ENCODE data around the gene PIWIL4. TPM values are rescaled to one million over a fixed set of nuclear protein-coding genes. Genes with fewer than 3 reads are reported as not detected.

PIWIL4 gene
- total and polyA plus RNA-seq, 11 donors: 0.33 to 2.4 (median 1.1) TPM

DNA sequence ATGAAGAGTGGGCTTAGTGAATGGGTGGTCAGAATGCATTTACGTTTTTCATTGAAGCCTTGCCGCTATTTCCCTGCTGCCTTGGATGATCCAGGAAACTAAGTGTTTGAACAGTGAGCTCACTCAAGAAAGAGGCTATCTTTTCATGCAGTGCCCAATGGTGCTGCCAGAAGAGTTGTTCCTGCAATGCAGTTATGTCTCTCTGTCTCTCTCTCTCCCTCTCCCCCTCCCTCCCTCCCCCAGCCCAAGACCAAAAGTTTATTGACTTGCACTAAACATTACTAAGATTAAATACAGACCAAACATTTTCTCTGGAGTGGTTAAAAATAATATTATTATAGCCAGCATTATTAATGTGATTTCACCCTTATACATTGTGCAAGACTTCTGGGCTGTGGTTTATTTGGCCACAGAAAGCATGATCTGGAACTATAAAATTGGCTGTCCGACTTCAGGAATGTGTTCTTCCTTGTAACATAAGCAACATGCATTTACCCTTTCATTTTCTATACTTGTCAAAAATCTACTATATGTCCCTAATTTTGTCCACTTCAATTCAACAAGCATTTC is 30.1 kb upstream of the PIWIL4 start:
- Histone ChIP-seq H3K4me1 (peaks cover 0 to 27% (median 0%) of the 10 kb centered on the region in 12 donors), H3K36me3 (no peaks in the 10 kb centered on the region), H3K4me3 (no peak overlapping the region), H3K9me3 (no peaks in the 10 kb centered on the region), H3K27ac (no peak overlapping the region), H3K27me3 (no peaks in the 10 kb centered on the region)
- intact Hi-C loops (cut with DNase I): no loop called here
- ATAC-seq (no peak), DNase-seq (no peak)
- no peak for TF ChIP-seq POLR2A (IDR thresholded peaks at IDR 0.05)
- TF ChIP-seq, protein P1, sequence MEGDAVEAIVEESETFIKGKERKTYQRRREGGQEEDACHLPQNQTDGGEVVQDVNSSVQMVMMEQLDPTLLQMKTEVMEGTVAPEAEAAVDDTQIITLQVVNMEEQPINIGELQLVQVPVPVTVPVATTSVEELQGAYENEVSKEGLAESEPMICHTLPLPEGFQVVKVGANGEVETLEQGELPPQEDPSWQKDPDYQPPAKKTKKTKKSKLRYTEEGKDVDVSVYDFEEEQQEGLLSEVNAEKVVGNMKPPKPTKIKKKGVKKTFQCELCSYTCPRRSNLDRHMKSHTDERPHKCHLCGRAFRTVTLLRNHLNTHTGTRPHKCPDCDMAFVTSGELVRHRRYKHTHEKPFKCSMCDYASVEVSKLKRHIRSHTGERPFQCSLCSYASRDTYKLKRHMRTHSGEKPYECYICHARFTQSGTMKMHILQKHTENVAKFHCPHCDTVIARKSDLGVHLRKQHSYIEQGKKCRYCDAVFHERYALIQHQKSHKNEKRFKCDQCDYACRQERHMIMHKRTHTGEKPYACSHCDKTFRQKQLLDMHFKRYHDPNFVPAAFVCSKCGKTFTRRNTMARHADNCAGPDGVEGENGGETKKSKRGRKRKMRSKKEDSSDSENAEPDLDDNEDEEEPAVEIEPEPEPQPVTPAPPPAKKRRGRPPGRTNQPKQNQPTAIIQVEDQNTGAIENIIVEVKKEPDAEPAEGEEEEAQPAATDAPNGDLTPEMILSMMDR (IDR thresholded peaks at IDR 0.05): no peak
- 65 to 72% (median 70%) methylated on average over 3 of the region's 3 CpGs for WGBS, 4 donors

- no peaks in the 10 kb centered on the region for H3K9me3 ChIP-seq
- intact Hi-C loops (cut with DNase I): no loop called here
- H3K4me3 ChIP-seq: no peak overlapping the region
- H3K36me3 ChIP-seq: no peaks in the 10 kb centered on the region
- H3K27me3 ChIP-seq: no peaks in the 10 kb centered on the region
- TF ChIP-seq, protein P1 (IDR thresholded peaks at IDR 0.05): no peak
- TF ChIP-seq POLR2A (IDR thresholded peaks at IDR 0.05): no peak
- peaks cover 0 to 27% (median 6%) of the 10 kb centered on the region in 12 donors for H3K4me1 ChIP-seq
- 63 to 82% (median 71%) methylated on average over 1 of the region's 1 CpG for WGBS, 4 donors
- no peak for ATAC-seq
- no peak overlapping the region for H3K27ac ChIP-seq
- no peak for DNase-seq
Observed at GRCh38 chr11:94539420-94539819, 27.7 kb upstream of the PIWIL4 start.

- DNase-seq (peak; percentile 86 to 94 (median 90)), ATAC-seq (peak; percentile 82 to 95 (median 94))
- WGBS, 4 donors: 1 to 2% (median 1%) methylated on average over 48 to 109 of the region's 109 CpGs
- TF ChIP-seq, protein P1 (IDR thresholded peaks at IDR 0.05): peak in 2 of 12 donors; percentile 10 to 16
- TF ChIP-seq POLR2A (IDR thresholded peaks at IDR 0.05): peak in 1 of 2 donors; percentile 43
- Histone ChIP-seq H3K27ac (peak within 1 kb of the TSS; percentile 90 to 99 (median 96)), H3K9me3 (no peaks in the 10 kb centered on the region), H3K4me3 (peak within 1 kb of the TSS; percentile 41 to 92 (median 77)), H3K36me3 (peaks cover 0 to 5% (median 0%) of the 10 kb centered on the region in 9 donors), H3K4me1 (peaks cover 0 to 56% (median 28%) of the 10 kb centered on the region in 12 donors), H3K27me3 (no peaks in the 10 kb centered on the region)
- intact Hi-C loops (cut with DNase I): no loop called here
Observed at GRCh38 chr11:94543695-94544645, 23.2 kb upstream of the PIWIL4 start, which contains the start of gene FUT4. FUT4 (plus strand) TSS chr11:94543921; CDS start chr11:94544134, 213 bp downstream.
